ENCODE measurements around the gene METTL16.
"Not testable (repeated sequence)": the region's sequence is repeated elsewhere in the genome, so short reads cannot be mapped to it uniquely, and the experiment has no call there.

Gene METTL16, protein sequence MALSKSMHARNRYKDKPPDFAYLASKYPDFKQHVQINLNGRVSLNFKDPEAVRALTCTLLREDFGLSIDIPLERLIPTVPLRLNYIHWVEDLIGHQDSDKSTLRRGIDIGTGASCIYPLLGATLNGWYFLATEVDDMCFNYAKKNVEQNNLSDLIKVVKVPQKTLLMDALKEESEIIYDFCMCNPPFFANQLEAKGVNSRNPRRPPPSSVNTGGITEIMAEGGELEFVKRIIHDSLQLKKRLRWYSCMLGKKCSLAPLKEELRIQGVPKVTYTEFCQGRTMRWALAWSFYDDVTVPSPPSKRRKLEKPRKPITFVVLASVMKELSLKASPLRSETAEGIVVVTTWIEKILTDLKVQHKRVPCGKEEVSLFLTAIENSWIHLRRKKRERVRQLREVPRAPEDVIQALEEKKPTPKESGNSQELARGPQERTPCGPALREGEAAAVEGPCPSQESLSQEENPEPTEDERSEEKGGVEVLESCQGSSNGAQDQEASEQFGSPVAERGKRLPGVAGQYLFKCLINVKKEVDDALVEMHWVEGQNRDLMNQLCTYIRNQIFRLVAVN

DNA sequence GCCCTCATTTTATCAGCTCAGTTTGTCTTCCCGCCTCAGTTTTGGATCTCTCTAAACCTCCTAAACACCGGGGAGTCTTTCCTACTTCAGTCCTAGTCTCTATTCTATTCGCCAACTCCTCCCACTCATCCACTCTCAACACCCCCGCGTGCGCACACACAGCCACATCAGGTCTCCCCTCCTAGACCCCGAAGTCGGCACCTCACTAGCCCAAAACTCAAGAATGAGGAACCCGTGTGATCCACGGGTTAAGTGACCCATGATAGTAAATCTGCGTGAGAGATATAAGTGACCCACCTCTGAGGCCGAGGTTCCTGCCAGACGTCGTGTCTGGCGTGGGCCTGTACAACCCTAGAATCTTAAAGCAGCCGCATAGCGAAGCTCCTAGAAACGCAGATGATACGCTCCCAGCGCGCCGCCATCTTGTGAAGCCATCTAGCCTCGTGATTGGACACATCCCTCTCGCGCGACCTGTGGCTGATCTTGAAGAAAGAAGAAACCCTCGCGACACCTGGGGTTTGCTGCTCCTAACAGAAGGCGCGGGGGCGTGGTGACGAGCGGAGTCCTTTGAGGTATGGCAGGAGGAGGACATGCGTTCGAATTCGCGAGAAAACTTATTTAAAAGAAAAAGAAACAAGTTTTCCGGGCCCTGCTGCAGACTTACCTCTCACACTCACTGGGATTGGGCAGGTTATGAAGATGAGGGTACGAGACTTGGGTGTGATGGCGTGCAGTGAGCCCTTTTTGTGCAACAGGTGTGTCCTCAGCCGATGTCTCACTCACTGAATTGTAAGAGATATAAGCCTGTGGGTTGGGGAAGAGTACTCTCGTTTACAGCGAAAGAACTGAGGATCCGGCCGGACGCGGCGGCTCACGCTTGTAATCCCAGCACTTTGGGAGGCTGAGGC is at the start of gene METTL16:
Gene METTL16 (minus strand): TSS at position 427 of the 908 bp plus-strand sequence. CDS start 9,557 bp downstream, outside the sequence.
- DNase-seq, result peak; percentile 98

DNA sequence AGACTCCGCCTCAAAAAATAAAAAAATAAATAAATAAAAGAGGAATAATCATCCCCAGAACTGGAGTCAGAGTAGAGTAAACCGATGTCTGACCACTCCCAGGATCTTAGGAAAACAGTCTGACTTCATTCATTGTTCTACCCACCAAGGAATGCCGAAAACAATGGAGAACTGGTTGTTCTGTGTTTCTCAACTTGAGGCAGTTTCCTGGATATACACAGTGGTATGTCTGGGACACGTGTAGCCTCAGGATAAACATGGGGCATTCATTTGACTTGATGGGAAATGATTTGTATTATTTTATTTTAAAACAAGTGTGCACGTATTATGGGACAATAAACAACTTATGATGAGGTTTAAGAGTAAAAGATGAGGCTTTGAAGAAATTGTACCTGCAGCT is 49.0 kb upstream of the METTL16 start:
- DNase-seq, result no peak

DNA sequence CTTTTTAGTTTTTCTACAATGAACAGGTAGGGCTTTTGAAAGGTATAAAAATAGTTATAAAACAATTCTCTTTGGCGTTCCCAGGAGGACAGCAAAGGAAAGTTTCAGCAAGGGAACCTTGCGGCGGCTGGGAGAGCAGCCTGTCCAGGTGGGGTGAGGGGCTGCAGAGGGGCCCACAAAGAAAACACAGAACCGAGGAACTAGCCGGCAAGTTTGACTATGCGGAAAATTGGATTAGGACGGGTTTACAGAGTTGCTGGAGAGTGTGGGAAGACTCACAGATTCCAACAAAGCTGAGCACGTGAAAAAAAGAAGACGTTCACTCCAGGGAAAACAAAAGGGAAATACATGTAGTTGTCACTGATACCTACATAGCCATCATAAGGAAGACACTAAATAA is 40.2 kb upstream of the METTL16 start:
- DNase-seq, result no peak

DNA sequence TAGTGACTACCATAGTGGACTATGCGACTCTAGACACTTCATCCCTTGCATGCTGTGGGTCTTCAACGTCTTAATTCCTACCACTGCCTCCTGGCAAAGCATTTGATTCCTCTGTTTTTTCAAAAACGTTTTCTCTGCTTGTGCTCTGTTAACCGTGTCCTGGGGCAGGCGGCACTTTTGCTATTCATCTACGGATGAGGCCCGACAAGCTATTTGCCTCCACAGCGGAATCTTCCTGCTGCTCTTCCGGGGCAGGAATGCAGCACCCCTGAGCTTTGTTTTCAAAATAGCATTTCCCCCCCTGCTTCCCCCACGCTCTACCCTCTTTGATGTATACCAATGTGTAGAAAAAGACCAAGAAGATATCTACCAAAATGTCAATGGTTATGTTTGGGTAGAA is 39.8 kb upstream of the METTL16 start:
- no peak for DNase-seq

DNA sequence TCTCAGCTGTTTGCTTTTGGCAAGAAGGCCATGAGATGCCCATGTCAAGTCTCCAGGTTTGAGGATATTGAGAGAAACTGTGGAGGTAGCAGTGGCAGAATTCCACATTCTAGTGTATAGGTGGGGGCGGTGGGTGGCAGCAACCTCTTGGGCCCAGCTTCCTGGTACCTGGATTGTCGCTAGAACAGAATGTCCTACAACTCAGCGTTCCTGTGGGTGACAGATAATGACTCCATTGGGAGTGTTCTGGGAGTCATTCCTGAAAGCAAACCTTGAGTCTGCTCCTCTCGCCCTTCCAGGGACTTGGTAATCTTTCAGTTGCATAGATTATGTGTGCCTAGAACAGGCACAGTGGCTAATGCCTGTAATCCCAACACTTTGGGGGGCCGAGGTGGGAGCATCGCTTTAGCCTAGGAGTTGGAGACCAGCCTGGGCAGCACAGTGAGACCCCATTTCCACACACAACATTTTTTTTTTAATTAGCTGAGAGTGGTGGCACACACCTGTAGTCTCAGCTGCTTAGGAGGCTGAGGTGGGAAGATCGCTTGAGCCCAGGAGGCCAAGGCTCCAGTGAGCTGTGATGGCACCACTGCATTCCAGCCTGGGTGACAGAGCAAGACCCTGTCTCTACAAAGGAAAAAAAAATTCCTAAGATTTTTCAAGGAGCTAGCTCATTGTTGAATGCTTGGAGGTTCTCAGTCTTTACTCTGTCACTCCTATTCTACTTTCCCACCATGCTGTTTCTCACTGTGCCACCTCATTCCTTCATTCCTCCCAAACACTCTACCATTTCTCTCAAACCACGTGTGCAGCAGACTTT is 37.9 kb upstream of the METTL16 start:
- DNase-seq, result no peak

DNA sequence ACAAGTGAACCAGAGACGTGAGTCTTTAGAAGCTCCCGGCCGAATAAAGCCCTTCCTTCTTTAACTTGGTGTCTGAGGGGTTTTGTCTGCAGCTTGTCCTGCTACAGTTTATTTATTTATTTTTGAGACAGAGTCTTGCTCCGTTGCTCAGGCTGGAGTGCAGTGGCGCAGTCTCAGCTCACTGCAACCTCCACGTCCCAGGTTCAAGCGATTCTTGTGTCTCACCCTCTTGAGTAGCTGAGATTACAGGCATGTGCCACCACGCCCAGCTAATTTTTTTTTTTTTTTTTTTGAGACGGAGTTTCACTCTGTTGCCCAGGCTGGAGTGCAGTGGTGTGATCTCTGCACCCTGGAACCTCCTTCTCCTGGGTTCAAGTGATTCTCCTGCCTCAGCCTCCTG is 36.3 kb upstream of the METTL16 start:
- DNase-seq, result not testable (repeated sequence)

DNA sequence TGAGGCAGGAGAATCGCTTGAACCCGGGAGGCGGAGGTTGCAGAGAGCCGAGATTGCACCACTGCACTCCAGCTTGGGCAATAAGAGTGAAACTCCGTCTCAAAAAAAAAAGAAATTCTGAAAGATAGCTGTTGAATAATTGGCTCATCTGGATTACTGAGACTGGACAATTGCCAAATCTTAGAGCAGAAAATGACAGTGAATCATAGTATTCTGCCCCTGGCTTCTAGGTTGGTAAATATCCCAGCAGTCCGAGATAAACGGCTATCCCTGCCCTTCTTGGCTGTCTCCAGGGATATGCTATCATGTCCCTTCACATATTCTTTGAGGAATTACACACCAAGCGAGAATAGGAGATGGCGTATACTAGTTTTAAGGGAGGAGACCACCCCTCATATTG is 35.5 kb upstream of the METTL16 start:
- no peak for DNase-seq

DNA sequence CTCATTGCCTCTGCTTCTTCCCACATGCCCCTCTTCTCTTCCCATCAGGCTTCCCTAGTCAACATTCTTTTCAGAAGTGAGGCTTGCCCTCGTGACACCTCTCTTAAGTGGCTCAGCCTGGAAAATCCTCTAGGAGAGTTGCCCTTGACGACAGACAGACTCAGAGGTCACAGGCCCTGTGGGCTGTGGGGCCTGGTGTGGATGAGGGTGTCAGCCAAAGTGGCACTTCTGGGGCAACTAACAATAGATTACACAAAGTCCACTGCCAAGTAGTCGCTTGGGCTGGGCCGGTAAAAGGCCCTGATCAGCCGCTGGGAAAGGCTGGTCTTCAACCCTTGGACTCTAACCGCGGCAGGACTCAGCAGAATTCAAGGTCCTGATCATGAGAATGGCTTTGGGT is 33.7 kb upstream of the METTL16 start:
- no peak for DNase-seq

DNA sequence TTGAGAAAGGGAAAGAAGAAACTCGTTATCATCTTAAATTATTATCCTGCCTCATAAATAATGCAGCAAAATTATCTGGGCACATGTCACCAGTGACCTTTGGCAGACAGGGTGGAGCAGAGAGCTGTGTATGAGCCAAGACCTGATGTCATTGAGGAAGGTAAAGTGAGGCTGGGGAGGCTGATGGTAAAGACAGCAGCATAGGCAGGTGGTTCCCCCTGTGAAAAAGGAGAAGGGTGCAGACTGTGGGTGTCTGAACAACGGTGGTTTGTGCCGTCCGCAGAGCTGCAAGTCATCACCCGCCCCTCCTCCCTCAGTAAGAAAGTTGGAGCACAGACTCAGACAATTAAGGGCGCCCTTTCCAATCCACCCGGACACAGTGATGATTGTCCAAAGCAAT is 30.8 kb upstream of the METTL16 start:
- DNase-seq, result no peak

DNA sequence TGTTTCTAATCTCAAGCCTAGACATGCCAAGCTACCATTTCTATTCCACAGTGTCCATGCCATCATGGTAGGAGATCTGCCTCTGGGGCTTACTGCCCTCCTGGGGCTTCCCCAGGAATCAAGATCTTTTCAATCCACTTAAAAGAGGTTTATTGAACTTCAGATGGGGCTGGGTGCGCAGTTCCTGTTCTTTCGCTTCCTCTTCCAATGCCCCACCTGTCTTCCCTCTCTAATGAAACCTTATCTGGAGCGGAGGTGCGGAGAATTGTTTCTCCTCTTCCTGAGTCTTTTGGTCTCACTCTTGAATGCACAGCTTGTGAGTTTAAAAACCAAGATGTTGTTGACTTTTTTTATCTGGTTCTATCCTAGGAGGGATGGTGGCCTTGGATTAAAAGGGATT is 30.4 kb upstream of the METTL16 start:
- no peak for DNase-seq

DNA sequence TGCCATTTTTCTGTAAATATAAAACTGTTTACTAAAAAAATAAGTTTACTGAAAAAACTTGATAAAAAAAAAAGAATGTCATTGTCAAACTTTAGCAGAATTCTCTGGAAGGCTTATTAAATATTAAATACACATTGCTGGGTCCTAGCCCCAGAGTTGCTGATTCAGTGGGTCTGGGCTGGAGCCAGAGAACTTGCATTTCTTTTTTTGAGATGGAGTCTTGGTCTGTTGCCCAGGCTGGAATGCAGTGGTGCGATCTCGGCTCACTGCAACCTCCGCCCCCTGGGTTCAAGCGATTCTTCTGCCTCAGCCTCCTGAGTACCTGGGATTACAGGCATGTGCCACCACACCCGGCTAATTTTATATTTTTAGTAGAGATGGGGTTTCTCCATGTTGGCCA is 25.9 kb upstream of the METTL16 start:
- DNase-seq, result not testable (repeated sequence)

DNA sequence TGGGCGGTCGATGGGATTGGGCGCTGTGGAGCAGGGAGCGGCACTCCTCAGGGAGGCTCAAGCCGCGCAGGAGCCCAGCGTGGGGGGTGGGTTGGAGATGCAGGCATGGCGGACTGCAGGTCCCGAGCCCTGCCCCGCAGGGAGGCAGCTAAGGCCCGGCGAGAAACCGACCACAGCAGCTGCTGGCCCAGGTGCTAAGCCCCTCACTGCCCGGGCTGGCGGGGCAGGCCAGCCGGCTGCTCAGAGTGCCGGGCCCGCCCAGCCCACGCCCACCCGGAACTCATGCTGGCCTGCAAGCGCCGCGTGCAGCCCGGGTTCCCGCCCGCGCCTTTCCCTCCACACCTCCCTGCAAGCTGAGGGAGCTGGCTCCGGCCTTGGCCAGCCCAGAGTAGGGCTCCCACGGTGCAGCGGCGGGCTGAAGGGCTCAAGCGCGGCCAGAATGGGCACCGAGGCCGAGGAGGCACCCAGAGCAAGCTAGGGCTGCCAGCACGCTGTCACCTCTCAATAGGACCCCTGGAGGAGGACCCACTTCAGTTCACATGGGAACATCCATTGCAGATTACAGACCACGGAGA is 20.5 kb upstream of the METTL16 start:
- DNase-seq, result no peak

DNA sequence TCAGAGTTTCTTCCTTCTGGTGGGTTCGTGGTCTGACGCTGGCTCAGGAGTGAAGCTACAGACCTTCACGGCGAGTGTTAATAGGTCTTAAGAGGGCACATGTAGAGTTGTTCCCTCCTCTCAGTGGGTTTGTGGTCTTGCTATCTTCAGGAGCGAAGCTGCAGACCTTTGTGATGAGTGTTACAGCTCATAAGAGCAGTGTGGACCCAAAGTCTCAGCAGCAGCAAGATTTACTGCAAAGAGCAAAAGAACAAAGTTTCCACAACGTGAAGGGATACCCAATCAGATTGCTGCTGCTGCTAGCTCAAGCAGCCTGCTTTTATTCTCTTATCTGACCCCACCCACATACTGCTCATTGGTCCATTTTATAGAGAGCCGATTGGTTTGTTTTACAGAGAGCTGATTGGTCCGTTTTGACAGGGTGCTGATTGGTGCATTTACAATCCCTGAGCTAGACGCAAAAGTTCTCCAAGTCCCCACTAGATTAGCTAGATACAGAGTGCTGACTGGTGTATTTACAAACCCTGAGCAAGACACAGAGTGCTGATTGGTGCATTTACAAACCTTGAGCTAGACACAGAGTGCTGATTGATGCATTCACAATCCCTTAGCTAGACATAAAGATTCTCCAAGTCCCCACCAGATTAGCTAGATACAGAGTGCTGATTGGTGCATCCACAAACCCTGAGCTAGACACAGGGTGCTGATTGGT is 19.7 kb upstream of the METTL16 start:
- peak; percentile 37 for DNase-seq

DNA sequence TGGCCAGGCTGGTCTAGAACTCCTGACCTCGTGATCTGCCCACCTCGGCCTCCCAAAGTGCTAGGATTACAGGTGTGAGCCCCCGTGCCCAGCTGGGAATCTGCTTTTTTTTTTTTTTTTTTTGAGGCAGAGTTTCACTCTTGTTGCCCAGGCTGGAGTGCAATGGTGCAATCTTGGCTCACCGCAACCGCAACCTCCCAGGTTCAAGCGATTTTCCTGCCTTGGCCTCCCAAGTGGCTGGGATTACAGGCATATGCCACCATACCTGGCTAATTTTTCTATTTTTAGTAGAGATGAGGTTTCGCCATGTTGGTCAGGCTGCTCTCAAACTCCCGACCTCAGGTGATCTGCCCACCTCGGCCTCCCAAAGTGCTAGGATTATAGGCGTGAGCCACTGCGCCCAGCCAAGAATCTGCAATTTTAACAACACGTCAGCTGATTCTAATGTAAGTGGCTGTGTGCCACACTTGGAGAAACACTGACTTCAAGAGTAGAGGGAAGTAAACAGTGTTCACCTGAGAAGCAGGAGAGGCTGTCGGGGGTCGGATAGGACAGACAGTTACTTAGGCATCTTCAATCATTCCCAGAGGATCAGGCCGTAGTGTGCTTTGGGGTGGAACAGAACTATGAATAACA is 10.2 kb upstream of the METTL16 start:
- not testable (repeated sequence) for DNase-seq

DNA sequence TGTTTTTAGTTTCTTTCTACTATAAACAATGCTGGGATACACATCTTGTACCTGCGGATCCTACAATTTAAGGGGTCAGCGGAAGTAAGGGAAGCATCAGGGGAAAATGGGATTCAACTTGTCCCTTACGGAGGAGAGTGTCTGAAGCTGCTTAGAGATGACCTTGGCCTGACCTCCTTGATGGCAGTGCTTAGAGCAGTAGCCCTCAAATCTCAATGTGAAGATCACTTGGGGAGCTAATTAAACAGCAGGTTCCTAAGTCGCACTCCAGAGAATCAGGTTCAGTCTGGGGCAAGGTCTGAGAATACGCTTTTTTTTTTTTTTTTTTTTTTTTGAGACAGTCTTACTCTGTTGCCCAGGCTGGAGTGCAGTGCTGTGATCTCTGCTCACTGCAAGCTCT is 9.6 kb upstream of the METTL16 start:
- DNase-seq, result no peak

DNA sequence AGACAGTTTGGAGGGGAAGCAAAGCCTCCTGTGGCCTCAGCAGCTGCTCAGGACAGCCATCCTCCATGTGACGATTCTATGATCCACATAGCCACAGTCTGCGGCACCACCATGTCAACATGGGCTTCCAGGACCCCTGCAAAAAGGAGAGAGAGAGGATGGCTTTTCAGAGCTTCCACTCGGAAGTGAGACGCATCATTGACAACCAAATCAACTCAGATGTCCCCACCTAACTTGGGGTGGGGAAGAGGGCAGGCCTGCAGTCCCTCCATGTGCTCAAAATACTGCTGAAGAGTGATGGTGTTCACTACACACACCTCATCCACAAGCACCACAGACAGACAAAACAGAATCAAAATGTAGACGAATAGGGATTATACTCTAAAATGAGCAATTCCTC is 5.9 kb upstream of the METTL16 start:
- no peak for DNase-seq

DNA sequence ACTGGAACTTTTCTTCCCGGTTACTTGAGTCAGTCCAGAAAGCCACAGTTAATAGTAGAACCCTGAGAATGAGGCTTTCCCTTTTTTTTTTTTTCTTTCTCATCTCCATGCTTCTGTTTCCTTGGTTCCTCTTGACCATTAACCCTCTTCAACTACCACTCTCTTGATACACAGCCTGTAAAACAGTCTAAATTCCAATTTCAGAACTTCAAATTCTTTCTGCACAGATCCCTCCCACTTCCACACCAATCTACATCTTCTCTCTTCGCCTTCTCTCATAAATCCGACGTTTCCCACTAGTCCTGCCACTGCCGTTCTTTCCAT is 588 bp downstream of the METTL16 start:
- DNase-seq, result no peak

DNA sequence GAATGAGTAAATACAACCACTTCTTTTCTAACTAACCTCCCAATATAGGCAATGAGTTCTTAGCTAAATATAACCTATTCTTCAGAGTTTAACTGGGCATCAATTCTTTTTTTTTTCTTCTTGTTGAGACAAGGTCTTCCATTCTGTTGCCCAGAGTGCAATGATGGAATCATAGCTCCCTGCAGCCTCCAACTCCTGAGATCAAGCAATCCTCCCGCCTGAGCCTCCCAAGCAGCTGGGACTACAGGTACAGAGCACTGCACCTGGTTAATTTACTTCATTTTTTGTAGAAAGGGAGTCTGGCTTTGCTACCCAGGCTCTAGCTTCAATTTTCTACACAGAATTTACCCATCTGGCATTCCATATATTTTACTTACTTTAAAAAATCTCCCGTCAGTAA is 1.1 kb downstream of the METTL16 start:
- no peak for DNase-seq

DNA sequence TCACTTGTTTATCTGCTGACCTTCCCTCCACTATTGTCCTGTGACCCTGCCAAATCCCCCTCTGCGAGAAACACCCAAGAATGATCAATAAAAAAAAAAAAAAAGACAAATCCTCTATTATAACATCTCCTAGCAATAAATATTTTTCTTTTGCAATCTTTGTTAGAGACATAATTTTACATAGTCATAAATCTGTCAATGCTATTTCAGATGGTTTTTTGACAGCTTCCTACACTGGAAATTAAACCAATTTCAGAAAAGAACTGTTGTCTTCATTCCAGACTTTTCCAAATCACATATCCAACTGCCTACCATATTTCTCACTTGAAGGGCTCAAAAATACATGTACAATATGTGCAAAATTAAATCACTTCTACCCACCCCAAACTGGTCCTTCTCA is 3.7 kb downstream of the METTL16 start:
- no peak for DNase-seq

DNA sequence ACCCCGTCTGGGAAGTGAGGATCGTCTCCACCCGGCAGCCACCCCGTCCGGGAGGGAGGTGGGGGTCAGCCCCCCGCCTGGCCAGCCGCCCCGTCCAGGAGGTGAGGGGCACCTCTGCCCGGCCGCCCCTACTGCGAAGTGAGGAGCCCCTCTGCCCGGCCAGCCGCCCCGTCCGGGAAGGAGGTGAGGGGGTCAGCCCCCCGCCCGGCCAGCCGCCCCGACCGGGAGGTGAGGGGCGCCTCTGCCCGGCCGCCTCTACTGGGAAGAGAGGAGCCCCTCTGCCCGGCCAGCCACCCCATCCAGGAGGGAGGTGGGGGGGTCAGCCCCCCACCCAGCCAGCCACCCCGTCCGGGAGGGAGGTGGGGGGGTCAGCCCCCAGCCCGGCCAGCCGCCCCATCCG is 4.7 kb downstream of the METTL16 start:
- not testable (repeated sequence) for DNase-seq

DNA sequence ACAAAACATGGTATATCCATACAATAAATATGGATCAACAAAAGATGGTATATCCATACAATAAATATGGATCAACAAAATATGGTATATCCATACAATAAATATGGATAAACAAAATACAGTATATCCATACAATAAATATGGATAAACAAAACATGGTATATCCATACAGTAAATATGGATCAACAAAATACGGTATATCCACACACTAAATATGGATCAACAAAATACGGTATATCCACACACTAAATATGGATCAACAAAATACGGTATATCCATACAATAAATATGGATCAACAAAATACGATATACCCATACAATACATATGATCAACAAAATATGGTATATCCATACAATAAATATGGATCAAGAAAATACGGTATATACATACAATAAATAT is 8.1 kb downstream of the METTL16 start:
- no peak for DNase-seq
